ENCODE results near the gene CCDC192.

The CCDC192 gene

GRCh38 chr5:127934791-127935256 is 231.6 kb downstream of the CCDC192 start:
- peak; percentile 58 for ATAC-seq
- TF ChIP-seq ZNF565 (CRISPR knock-in tag; conservative IDR thresholded peaks at IDR 0.05; ENCODE audit: low read depth) (no peak), TOX (CRISPR knock-in tag; IDR thresholded peaks at IDR 0.05; ENCODE audit: borderline replicate concordance) (no peak), OSR1 (CRISPR knock-in tag; IDR thresholded peaks at IDR 0.05) (no peak), ISL1 (CRISPR knock-in tag; IDR thresholded peaks at IDR 0.05) (no peak), ZC3H10 (CRISPR knock-in tag; IDR thresholded peaks at IDR 0.05) (no peak)

- no peak for ATAC-seq
- TF ChIP-seq ZNF70 (CRISPR knock-in tag; IDR thresholded peaks at IDR 0.05) (no peak), CSDC2 (CRISPR knock-in tag; IDR thresholded peaks at IDR 0.05) (no peak), ZFP30 (CRISPR knock-in tag; IDR thresholded peaks at IDR 0.05) (no peak), SNAI2 (CRISPR knock-in tag; IDR thresholded peaks at IDR 0.05) (no peak), BACH2 (CRISPR knock-in tag; IDR thresholded peaks at IDR 0.05; ENCODE audit: borderline replicate concordance) (no peak), ISL1 (CRISPR knock-in tag; IDR thresholded peaks at IDR 0.05) (no peak), RARB (CRISPR knock-in tag; IDR thresholded peaks at IDR 0.05) (no peak), ZNF8 (CRISPR knock-in tag; IDR thresholded peaks at IDR 0.05) (no peak), ZC3H10 (CRISPR knock-in tag; IDR thresholded peaks at IDR 0.05) (no peak), CREB5 (CRISPR knock-in tag; IDR thresholded peaks at IDR 0.05; ENCODE audit: low read depth) (no peak)
These were observed 232.2 kb downstream of the CCDC192 start for GRCh38 chr5:127935398-127935797.

GRCh38 chr5:127936439-127936972 is 233.3 kb downstream of the CCDC192 start:
- no peak for TF ChIP-seq BACH2 (CRISPR knock-in tag; IDR thresholded peaks at IDR 0.05; ENCODE audit: borderline replicate concordance)
- no peak for TF ChIP-seq GLIS3 (CRISPR knock-in tag; IDR thresholded peaks at IDR 0.05)
- TF ChIP-seq CREB5 (CRISPR knock-in tag; IDR thresholded peaks at IDR 0.05; ENCODE audit: low read depth): no peak
- no peak for TF ChIP-seq TOX (CRISPR knock-in tag; IDR thresholded peaks at IDR 0.05; ENCODE audit: borderline replicate concordance)
- ATAC-seq: no peak

- ATAC-seq: no peak
These were observed 235.6 kb downstream of the CCDC192 start for GRCh38 chr5:127938746-127939145.

More at GRCh38 chr5:127938746-127939145, 235.6 kb downstream of the CCDC192 start:
- TF ChIP-seq ZC3H10 (CRISPR knock-in tag; IDR thresholded peaks at IDR 0.05): no peak
- TF ChIP-seq PPARA (CRISPR knock-in tag; IDR thresholded peaks at IDR 0.05; ENCODE audit: borderline replicate concordance): no peak
- TF ChIP-seq ZNF8 (CRISPR knock-in tag; IDR thresholded peaks at IDR 0.05): no peak
- no peak for TF ChIP-seq GLIS3 (CRISPR knock-in tag; IDR thresholded peaks at IDR 0.05)
- no peak for TF ChIP-seq BACH2 (CRISPR knock-in tag; IDR thresholded peaks at IDR 0.05; ENCODE audit: borderline replicate concordance)
- no peak for TF ChIP-seq ZFP30 (CRISPR knock-in tag; IDR thresholded peaks at IDR 0.05)
- TF ChIP-seq ZNF70 (CRISPR knock-in tag; IDR thresholded peaks at IDR 0.05): no peak
- no peak for TF ChIP-seq CREB5 (CRISPR knock-in tag; IDR thresholded peaks at IDR 0.05; ENCODE audit: low read depth)
- TF ChIP-seq CSDC2 (CRISPR knock-in tag; IDR thresholded peaks at IDR 0.05): no peak
- no peak for TF ChIP-seq TCF4 (CRISPR knock-in tag; IDR thresholded peaks at IDR 0.05; ENCODE audit: borderline replicate concordance)
- TF ChIP-seq ISL1 (CRISPR knock-in tag; IDR thresholded peaks at IDR 0.05): no peak
- no peak for TF ChIP-seq RARB (CRISPR knock-in tag; IDR thresholded peaks at IDR 0.05)
- no peak for TF ChIP-seq OSR1 (CRISPR knock-in tag; IDR thresholded peaks at IDR 0.05)
- no peak for TF ChIP-seq ZNF565 (CRISPR knock-in tag; conservative IDR thresholded peaks at IDR 0.05; ENCODE audit: low read depth)
- no peak for TF ChIP-seq ARNTL (CRISPR knock-in tag; IDR thresholded peaks at IDR 0.05; ENCODE audit: borderline replicate concordance, low read depth)
- TF ChIP-seq TSHZ2 (CRISPR knock-in tag; IDR thresholded peaks at IDR 0.05): no peak
- no peak for TF ChIP-seq CSRNP3 (CRISPR knock-in tag; IDR thresholded peaks at IDR 0.05)
- no peak for TF ChIP-seq POU6F1 (CRISPR knock-in tag; IDR thresholded peaks at IDR 0.05; ENCODE audit: borderline replicate concordance, low read depth)
- TF ChIP-seq PATZ1 (CRISPR knock-in tag; IDR thresholded peaks at IDR 0.05; ENCODE audit: borderline replicate concordance): no peak
- no peak for TF ChIP-seq SNAI2 (CRISPR knock-in tag; IDR thresholded peaks at IDR 0.05)

All from SK-N-SH treated with all-trans-retinoic acid at 6 μM for 48 hours (cell line).